ENCODE measurements around the gene NUP93.

Gene NUP93

DNA sequence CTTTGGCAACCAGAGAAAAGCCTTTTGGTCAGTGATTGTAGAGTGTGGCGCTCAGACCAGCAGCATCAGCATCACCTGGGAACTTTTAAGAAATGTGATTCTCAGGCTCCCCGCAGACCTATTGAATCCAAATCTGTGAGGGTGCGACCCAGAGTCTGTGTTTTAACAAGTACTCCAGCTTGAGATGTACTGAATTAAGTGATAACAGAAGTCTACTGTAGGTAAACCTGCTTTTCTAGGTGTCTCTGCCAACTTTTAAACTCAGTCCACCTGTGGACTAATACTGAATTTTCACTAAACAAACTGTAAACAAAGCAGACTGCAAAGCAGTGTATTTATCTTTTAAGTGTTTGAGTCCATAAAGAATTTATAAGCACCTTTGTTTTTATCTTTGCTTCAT, 43.6 kb downstream of the NUP93 start:
- H3K4me3 ChIP-seq (ENCODE audit: low read depth, low read length): peak overlapping the region; percentile 33
- DNase-seq (ENCODE audit: low read depth): peak; percentile 99
- TF ChIP-seq CTCF (IDR thresholded peaks at IDR 0.05; ENCODE audit: control insufficient read depth, extremely low read depth, insufficient read depth): no peak

GRCh38 chr16:56774016-56774680, 44.2 kb downstream of the NUP93 start:
- peak overlapping the region; percentile 2; the same call in 1 of the 2 replicates for H3K4me3 ChIP-seq (ENCODE audit: low read depth, low read length)
- DNase-seq (ENCODE audit: low read depth): no peak
- no peak for TF ChIP-seq CTCF (IDR thresholded peaks at IDR 0.05; ENCODE audit: control insufficient read depth, extremely low read depth, insufficient read depth)

GRCh38 chr16:56775162-56775561, 45.2 kb downstream of the NUP93 start:
- TF ChIP-seq CTCF (IDR thresholded peaks at IDR 0.05; ENCODE audit: control insufficient read depth, extremely low read depth, insufficient read depth): no peak
- DNase-seq (ENCODE audit: low read depth): no peak
- H3K4me3 ChIP-seq (ENCODE audit: low read depth, low read length): no peak overlapping the region

GRCh38 chr16:56776562-56776961, 46.6 kb downstream of the NUP93 start:
- no peak for TF ChIP-seq CTCF (IDR thresholded peaks at IDR 0.05; ENCODE audit: control insufficient read depth, extremely low read depth, insufficient read depth)
- no peak overlapping the region for H3K4me3 ChIP-seq (ENCODE audit: low read depth, low read length)
- peak; percentile 54 for DNase-seq (ENCODE audit: low read depth)

GRCh38 chr16:56777001-56777400, 47.1 kb downstream of the NUP93 start:
- no peak overlapping the region for H3K4me3 ChIP-seq (ENCODE audit: low read depth, low read length)
- no peak for DNase-seq (ENCODE audit: low read depth)
- no peak for TF ChIP-seq CTCF (IDR thresholded peaks at IDR 0.05; ENCODE audit: control insufficient read depth, extremely low read depth, insufficient read depth)

DNA sequence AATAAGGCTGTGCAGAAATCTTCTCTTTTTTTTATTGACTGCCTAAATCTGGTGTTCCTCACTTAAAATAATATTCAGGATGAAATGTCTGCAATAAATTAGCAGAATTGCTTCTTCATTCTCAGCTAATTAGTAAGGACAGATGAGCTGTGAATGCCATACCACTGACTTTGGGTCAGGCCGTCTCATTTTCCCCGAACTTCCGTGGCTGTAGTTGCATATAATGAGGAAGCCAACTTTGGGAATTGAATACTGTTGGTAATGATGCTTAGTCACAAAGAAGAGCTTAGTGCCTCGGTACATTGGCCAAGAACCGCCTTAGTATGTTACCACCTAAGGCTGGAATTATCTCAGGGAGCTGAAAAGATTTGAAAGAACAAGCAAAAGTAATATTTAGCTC, 47.6 kb downstream of the NUP93 start:
- TF ChIP-seq CTCF (IDR thresholded peaks at IDR 0.05; ENCODE audit: control insufficient read depth, extremely low read depth, insufficient read depth): no peak
- no peak for DNase-seq (ENCODE audit: low read depth)
- no peak overlapping the region for H3K4me3 ChIP-seq (ENCODE audit: low read depth, low read length)

- DNase-seq (ENCODE audit: low read depth): no peak
- no peak overlapping the region for H3K4me3 ChIP-seq (ENCODE audit: low read depth, low read length)
- no peak for TF ChIP-seq CTCF (IDR thresholded peaks at IDR 0.05; ENCODE audit: control insufficient read depth, extremely low read depth, insufficient read depth)
Measured at GRCh38 chr16:56779906-56780305, 50.0 kb downstream of the NUP93 start.
